Measurements from ENCODE around the gene WDR27.
"Not testable (repeated sequence)": the region's sequence is repeated elsewhere in the genome, so short reads cannot be mapped to it uniquely, and the experiment has no call there.

Gene WDR27

DNA sequence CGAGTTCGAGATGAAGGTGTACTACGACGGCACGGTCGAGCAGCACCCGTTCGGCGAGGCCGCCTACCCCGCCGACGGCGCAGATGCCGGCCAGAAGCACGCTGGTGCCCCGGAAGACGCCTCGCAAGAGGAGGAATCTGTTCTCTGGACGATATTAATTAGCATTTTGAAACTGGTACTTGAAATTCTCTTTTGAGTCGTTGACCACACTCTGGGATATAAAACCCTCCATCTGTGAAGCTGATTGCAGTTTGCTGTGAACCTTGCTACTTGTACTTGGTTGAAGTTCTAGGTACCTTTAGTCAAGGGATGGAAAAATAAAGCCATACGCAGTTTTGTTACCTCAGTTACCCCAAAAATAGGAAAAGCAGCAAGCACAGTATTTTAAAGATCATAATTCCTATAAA, 1.0 kb upstream of the WDR27 start:
- Histone ChIP-seq H3K9ac (ENCODE audit: low read length) (peak overlapping the region; percentile 89), H3K27me3 (ENCODE audit: insufficient read depth, low read length) (no peaks in the 10 kb centered on the region), H3K4me3 (ENCODE audit: low read depth, low read length, poor library complexity, severe bottlenecking) (peak overlapping the region; percentile 91), H3K9me3 (ENCODE audit: low read length) (no peaks in the 10 kb centered on the region), H4K20me1 (ENCODE audit: insufficient read depth, low read length) (no peaks in the 10 kb centered on the region), H2AFZ (ENCODE audit: low read length) (no peak overlapping the region), H3K4me2 (ENCODE audit: low read length) (peak overlapping the region; percentile 74), H3K4me1 (ENCODE audit: insufficient read depth, low read length, severe bottlenecking) (peaks cover 67% of the 10 kb centered on the region), H3K9me2 (ENCODE audit: low read depth, low read length) (no peaks in the 10 kb centered on the region), H3K79me2 (ENCODE audit: insufficient read depth, low read length) (peaks cover 34% of the 10 kb centered on the region), H3K27ac (ENCODE audit: low read depth, low read length, poor library complexity, severe bottlenecking) (peak overlapping the region; percentile 37), H3K36me3 (ENCODE audit: insufficient read depth, low read length) (peaks cover 32% of the 10 kb centered on the region), H3F3A (ENCODE audit: insufficient read depth, low read length) (0 out of 2 replicates have a peak, but pooled peaks cover 1% of the 10 kb centered on the region)
- TF ChIP-seq, protein P1, sequence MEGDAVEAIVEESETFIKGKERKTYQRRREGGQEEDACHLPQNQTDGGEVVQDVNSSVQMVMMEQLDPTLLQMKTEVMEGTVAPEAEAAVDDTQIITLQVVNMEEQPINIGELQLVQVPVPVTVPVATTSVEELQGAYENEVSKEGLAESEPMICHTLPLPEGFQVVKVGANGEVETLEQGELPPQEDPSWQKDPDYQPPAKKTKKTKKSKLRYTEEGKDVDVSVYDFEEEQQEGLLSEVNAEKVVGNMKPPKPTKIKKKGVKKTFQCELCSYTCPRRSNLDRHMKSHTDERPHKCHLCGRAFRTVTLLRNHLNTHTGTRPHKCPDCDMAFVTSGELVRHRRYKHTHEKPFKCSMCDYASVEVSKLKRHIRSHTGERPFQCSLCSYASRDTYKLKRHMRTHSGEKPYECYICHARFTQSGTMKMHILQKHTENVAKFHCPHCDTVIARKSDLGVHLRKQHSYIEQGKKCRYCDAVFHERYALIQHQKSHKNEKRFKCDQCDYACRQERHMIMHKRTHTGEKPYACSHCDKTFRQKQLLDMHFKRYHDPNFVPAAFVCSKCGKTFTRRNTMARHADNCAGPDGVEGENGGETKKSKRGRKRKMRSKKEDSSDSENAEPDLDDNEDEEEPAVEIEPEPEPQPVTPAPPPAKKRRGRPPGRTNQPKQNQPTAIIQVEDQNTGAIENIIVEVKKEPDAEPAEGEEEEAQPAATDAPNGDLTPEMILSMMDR (IDR thresholded peaks at IDR 0.05; ENCODE audit: low read length): no peak
- TF ChIP-seq EZH2 (IDR thresholded peaks at IDR 0.05; ENCODE audit: borderline replicate concordance, low read length): no peak

DNA sequence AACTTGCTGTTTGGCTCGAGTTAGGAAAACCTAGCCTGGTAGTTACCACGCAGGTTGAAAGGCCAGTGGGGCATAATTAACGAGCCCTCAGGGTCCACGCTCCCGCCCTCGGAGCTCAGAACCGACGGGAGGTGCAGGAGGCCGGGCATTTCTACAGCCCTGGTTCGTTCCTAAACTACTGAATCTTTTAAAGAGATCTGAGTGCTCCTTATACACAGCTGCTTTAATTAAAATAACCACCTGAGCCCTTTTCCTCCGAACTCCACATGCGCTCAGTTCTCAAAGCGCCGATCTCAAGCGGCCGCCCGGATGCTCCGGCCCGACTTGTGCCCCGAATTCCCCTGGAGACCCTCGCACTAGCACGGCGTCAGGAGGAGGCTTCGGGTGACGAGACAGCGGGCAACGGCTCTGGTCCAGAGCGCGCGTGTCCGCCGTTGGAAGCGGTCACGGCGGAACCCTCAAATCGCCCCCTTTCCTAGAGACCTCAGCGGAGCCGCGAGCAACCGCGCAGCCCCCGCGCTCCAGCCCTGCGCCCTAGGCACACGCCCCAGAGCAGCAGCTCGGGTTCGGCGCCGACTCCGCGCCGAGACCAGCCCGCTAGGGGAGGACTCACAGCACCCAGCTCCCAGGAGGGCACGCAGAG, 397 bp downstream of the WDR27 start:
- Histone ChIP-seq H3K27me3 (ENCODE audit: insufficient read depth, low read length) (no peaks in the 10 kb centered on the region), H3K9me3 (ENCODE audit: low read length) (no peaks in the 10 kb centered on the region), H3K27ac (ENCODE audit: low read depth, low read length, poor library complexity, severe bottlenecking) (no peak overlapping the region), H3K36me3 (ENCODE audit: insufficient read depth, low read length) (peaks cover 33% of the 10 kb centered on the region), H3K79me2 (ENCODE audit: insufficient read depth, low read length) (peaks cover 34% of the 10 kb centered on the region), H3K9ac (ENCODE audit: low read length) (peak overlapping the region; percentile 89), H4K20me1 (ENCODE audit: insufficient read depth, low read length) (no peaks in the 10 kb centered on the region), H3K4me2 (ENCODE audit: low read length) (peak overlapping the region; percentile 74), H3F3A (ENCODE audit: insufficient read depth, low read length) (no peaks in the 10 kb centered on the region), H3K4me1 (ENCODE audit: insufficient read depth, low read length, severe bottlenecking) (peaks cover 53% of the 10 kb centered on the region), H3K4me3 (ENCODE audit: low read depth, low read length, poor library complexity, severe bottlenecking) (peak overlapping the region; percentile 91), H3K9me2 (ENCODE audit: low read depth, low read length) (no peaks in the 10 kb centered on the region), H2AFZ (ENCODE audit: low read length) (no peak overlapping the region)
- TF ChIP-seq EZH2 (IDR thresholded peaks at IDR 0.05; ENCODE audit: borderline replicate concordance, low read length): no peak
- TF ChIP-seq, protein P1 (IDR thresholded peaks at IDR 0.05; ENCODE audit: low read length): no peak

DNA sequence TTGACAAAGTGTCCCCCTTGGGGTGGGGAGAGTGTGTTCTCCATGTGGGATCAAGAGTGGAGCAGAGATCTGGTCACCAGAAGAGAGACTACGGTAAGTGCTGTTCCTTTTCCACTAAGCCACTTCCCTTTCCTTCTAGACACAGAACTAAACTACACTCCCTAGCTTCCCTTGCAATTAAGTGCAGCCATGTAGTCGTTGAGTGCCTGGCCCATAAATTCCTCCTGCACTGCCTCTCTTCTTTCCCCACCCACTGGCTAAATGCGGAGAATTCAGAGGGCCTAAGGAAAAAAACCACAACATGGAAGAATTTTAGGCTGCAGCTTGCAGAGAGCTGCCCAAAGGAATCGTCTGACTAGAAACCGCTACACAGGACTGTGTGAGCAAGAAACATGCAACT, 1.5 kb downstream of the WDR27 start:
- Histone ChIP-seq H3K4me1 (ENCODE audit: insufficient read depth, low read length, severe bottlenecking) (peaks cover 41% of the 10 kb centered on the region), H3K9me2 (ENCODE audit: low read depth, low read length) (no peaks in the 10 kb centered on the region), H3K79me2 (ENCODE audit: insufficient read depth, low read length) (peaks cover 30% of the 10 kb centered on the region), H3K4me2 (ENCODE audit: low read length) (peak overlapping the region; percentile 74), H3K27ac (ENCODE audit: low read depth, low read length, poor library complexity, severe bottlenecking) (no peak overlapping the region), H3K27me3 (ENCODE audit: insufficient read depth, low read length) (no peaks in the 10 kb centered on the region), H3K9ac (ENCODE audit: low read length) (peak overlapping the region; percentile 89), H3F3A (ENCODE audit: insufficient read depth, low read length) (no peaks in the 10 kb centered on the region), H4K20me1 (ENCODE audit: insufficient read depth, low read length) (no peaks in the 10 kb centered on the region), H3K9me3 (ENCODE audit: low read length) (peaks cover 8% of the 10 kb centered on the region; the same call in 1 of the 2 replicates), H3K36me3 (ENCODE audit: insufficient read depth, low read length) (peaks cover 39% of the 10 kb centered on the region), H3K4me3 (ENCODE audit: low read depth, low read length, poor library complexity, severe bottlenecking) (peak overlapping the region; percentile 91), H2AFZ (ENCODE audit: low read length) (no peak overlapping the region)
- no peak for TF ChIP-seq EZH2 (IDR thresholded peaks at IDR 0.05; ENCODE audit: borderline replicate concordance, low read length)

DNA sequence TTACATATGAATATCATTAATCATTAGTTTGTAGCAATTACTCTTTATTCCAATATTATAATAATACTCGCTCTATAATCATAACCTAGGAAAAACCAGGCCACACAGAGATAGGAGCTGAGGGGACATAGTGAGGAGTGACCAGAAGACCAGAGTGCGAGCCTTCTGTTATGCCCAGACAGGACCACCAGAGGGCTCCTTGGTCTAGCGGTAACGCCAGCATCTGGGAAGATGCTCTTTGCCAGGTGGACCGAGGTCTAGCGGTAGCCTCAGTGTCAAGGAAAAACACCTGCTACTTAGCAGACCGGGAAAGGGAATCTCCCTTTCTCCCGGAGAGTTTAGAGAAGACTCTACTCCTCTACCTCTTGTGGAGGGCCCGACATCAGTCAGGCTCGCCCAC, 4.7 kb downstream of the WDR27 start:
- H3K4me2 ChIP-seq (ENCODE audit: low read length); H3K27ac ChIP-seq (ENCODE audit: low read depth, low read length, poor library complexity, severe bottlenecking); H4K20me1 ChIP-seq (ENCODE audit: insufficient read depth, low read length); H2AFZ ChIP-seq (ENCODE audit: low read length); H3K9me2 ChIP-seq (ENCODE audit: low read depth, low read length); H3K9me3 ChIP-seq (ENCODE audit: low read length); H3K4me3 ChIP-seq (ENCODE audit: low read depth, low read length, poor library complexity, severe bottlenecking); H3K9ac ChIP-seq (ENCODE audit: low read length); H3F3A ChIP-seq (ENCODE audit: insufficient read depth, low read length); H3K27me3 ChIP-seq (ENCODE audit: insufficient read depth, low read length): not testable (repeated sequence)
- TF ChIP-seq, protein P1 (IDR thresholded peaks at IDR 0.05; ENCODE audit: low read length): peak; percentile 25; the same call in 1 of the 2 replicates
- H3K79me2 ChIP-seq (ENCODE audit: insufficient read depth, low read length): peaks cover 12% of the 10 kb centered on the region
- peaks cover 14% of the 10 kb centered on the region for H3K4me1 ChIP-seq (ENCODE audit: insufficient read depth, low read length, severe bottlenecking)
- H3K36me3 ChIP-seq (ENCODE audit: insufficient read depth, low read length): peaks cover 44% of the 10 kb centered on the region
